Gastrocnemius medialis (tissue), 4 donors: ENCODE measurements around the gene PANX1.

ENCODE experiments used
- CTCF ChIP-seq, 5 experiments: fragments of 450-650 bp in 3 of 5; fragments of 200-600 bp in 2 of 5; sonication (generic) in 2 of 5; IDR thresholded peaks in 4 of 5; conservative IDR thresholded peaks in 1 of 5; 1 replicate in 4 of 5; 2 replicates in 1 of 5; pipeline ENCODE4 v1.5.1; 2016 to 2019; ENCODE audit warnings: antibody characterized with exemption in 5 of 5, mild to moderate bottlenecking in 3 of 5, moderate library complexity in 3 of 5
- POLR2A ChIP-seq, 2 donors: fragments of 450-650 bp; IDR thresholded peaks; one replicate each; pipeline ENCODE4 v1.6.1; 2017; ENCODE audit warnings: antibody characterized with exemption in 2 of 2, mild to moderate bottlenecking in 2 of 2, moderate library complexity in 2 of 2

GRCh38 chr11:94130298-94131046 is 1.8 kb downstream of the PANX1 start:
- TF ChIP-seq POLR2A (IDR thresholded peaks at IDR 0.05) = peak; percentile 30 to 35
- TF ChIP-seq CTCF (IDR thresholded peaks at IDR 0.05 in 4 of 5, conservative IDR thresholded peaks at IDR 0.05 in 1 of 5) = no peak
